Endodermal cell (in vitro differentiated cells): ENCODE measurements around the gene AEBP1. TPM values are rescaled to one million over a fixed set of nuclear protein-coding genes. Genes with fewer than 3 reads are reported as not detected.

ENCODE experiments used
- DNase-seq: peaks from one replicate; pipeline ENCODE4 v3.0.0-alpha.2; 2017
- H3K27ac ChIP-seq: 2 replicates; pipeline ENCODE4 v1.5.1; 2013; ENCODE audit warnings: mild to moderate bottlenecking, low read depth, low read length, moderate library complexity
- H3K27me3 ChIP-seq: 2 replicates; pipeline ENCODE4 v1.6.1; 2013; ENCODE audit warnings: mild to moderate bottlenecking, low read length, moderate library complexity; ENCODE audit not compliant: insufficient read depth, control insufficient read depth, poor library complexity, severe bottlenecking
- H3K36me3 ChIP-seq: 2 replicates; pipeline ENCODE4 v1.7.0; 2013; ENCODE audit warnings: mild to moderate bottlenecking, low read length, moderate library complexity; ENCODE audit not compliant: control insufficient read depth, insufficient read depth
- H3K4me1 ChIP-seq: one replicate; pipeline ENCODE4 v1.7.0; 2013; ENCODE audit warnings: low read length; ENCODE audit not compliant: control insufficient read depth, insufficient read depth
- H3K4me3 ChIP-seq: 2 replicates; pipeline ENCODE4 v1.5.1; 2013; ENCODE audit warnings: mild to moderate bottlenecking, low read length, moderate library complexity
- H3K9ac ChIP-seq: 2 replicates; pipeline ENCODE4 v1.6.1; 2013; ENCODE audit warnings: mild to moderate bottlenecking, low read length, moderate library complexity; ENCODE audit not compliant: poor library complexity, severe bottlenecking; ENCODE audit errors: extremely low read depth
- H3K9me3 ChIP-seq: 2 replicates; pipeline ENCODE4 v1.6.1; 2013; ENCODE audit warnings: mild to moderate bottlenecking, low read length, moderate library complexity; ENCODE audit not compliant: control insufficient read depth
- H3K27ac Mint-ChIP-seq: 2 replicates; pipeline ENCODE4 v1.8.0; 2020; ENCODE audit warnings: mixed read lengths
- H3K27me3 Mint-ChIP-seq: 2 replicates; pipeline ENCODE4 v1.8.0; 2021; ENCODE audit warnings: mild to moderate bottlenecking, mixed read lengths; ENCODE audit not compliant: insufficient read depth
- H3K36me3 Mint-ChIP-seq: 2 replicates; pipeline ENCODE4 v1.8.0; 2020; ENCODE audit warnings: low read depth, mixed read lengths
- H3K4me1 Mint-ChIP-seq: 2 replicates; pipeline ENCODE4 v1.8.0; 2020; ENCODE audit warnings: mixed read lengths
- H3K4me3 Mint-ChIP-seq: 2 replicates; pipeline ENCODE4 v1.8.0; 2020; ENCODE audit warnings: mild to moderate bottlenecking, moderate library complexity, mixed read lengths
- H3K9me3 Mint-ChIP-seq: 2 replicates; pipeline ENCODE4 v1.8.0; 2020; ENCODE audit warnings: mild to moderate bottlenecking, mixed read lengths
- CTCF ChIP-seq: fragments of 200-600 bp; sonication (generic); conservative IDR thresholded peaks from 2 replicates; pipeline ENCODE4 v1.5.0; 2021; ENCODE audit warnings: antibody characterized with exemption, mild to moderate bottlenecking
- WGBS, 2 experiments: methylation state at CpG; one replicate each; pipeline versions ENCODE4 v1.1.5 to v1.1.7; 2013; ENCODE audit warnings: missing lambda C conversion rate in 2 of 2, mixed read lengths in 1 of 2; ENCODE audit not compliant: insufficient coverage in 1 of 2, insufficient read length in 1 of 2; 5-methylcytosine and 5-hydroxymethylcytosine counted together
- total RNA-seq, 2 donors: library from RNA; stranded (reverse); fragmentation: NEBNext Ultra II Directional in 1 of 2; extraction: Animal tissue kit (Norgen Biotek cat#: 25700) in 1 of 2; gene quantifications; 2 replicates in 1 of 2; 3 replicates in 1 of 2; pipeline ENCODE4 v1.2.1, GENCODE V29; 2021

AEBP1 gene
- total RNA-seq, 2 donors from 2014 or later, result 55.2 to 65.8 TPM

GRCh38 chr7:44076101-44076895 lies 27.8 kb upstream of the AEBP1 start:
- Histone ChIP-seq H3K9me3 (no peaks in the 10 kb centered on the region), H3K27me3 (no peaks in the 10 kb centered on the region), H3K36me3 (peaks cover 33% of the 10 kb centered on the region), H3K27ac (no peak overlapping the region), H3K4me3 (no peak overlapping the region), H3K4me1 (no peaks in the 10 kb centered on the region), H3K9ac (no peak overlapping the region)
- Mint-ChIP-seq H3K9me3 (no peaks in the 10 kb centered on the region), H3K27ac (no peak overlapping the region), H3K4me1 (no peaks in the 10 kb centered on the region), H3K4me3 (no peak overlapping the region), H3K36me3 (peaks cover 42% of the 10 kb centered on the region), H3K27me3 (no peaks in the 10 kb centered on the region)
- no peak for DNase-seq
- WGBS, 2 experiments, result 96 to 100% methylated on average over 16 to 20 of the region's 20 CpGs
- TF ChIP-seq CTCF, result no peak

GRCh38 chr7:44077061-44077460 lies 27.1 kb upstream of the AEBP1 start:
- Mint-ChIP-seq H3K36me3 (peaks cover 41% of the 10 kb centered on the region), H3K9me3 (no peaks in the 10 kb centered on the region), H3K4me1 (no peaks in the 10 kb centered on the region), H3K27ac (no peak overlapping the region), H3K27me3 (no peaks in the 10 kb centered on the region), H3K4me3 (no peak overlapping the region)
- no peak overlapping the region for H3K4me3 ChIP-seq
- no peak for TF ChIP-seq CTCF
- no peaks in the 10 kb centered on the region for H3K27me3 ChIP-seq
- no peaks in the 10 kb centered on the region for H3K9me3 ChIP-seq
- no peak overlapping the region for H3K27ac ChIP-seq
- no peak for DNase-seq
- WGBS, 2 experiments, result 90 to 98% methylated on average over 2 to 9 of the region's 9 CpGs
- peaks cover 30% of the 10 kb centered on the region for H3K36me3 ChIP-seq
- no peak overlapping the region for H3K9ac ChIP-seq
- H3K4me1 ChIP-seq, result no peaks in the 10 kb centered on the region

GRCh38 chr7:44077681-44078091 lies 26.5 kb upstream of the AEBP1 start:
- Mint-ChIP-seq H3K4me1 (no peaks in the 10 kb centered on the region), H3K27me3 (no peaks in the 10 kb centered on the region), H3K36me3 (peaks cover 38% of the 10 kb centered on the region), H3K27ac (no peak overlapping the region), H3K4me3 (no peak overlapping the region), H3K9me3 (no peaks in the 10 kb centered on the region)
- no peak for DNase-seq
- no peaks in the 10 kb centered on the region for H3K4me1 ChIP-seq
- 93 to 94% methylated on average over 5 of the region's 5 CpGs for WGBS, 2 experiments
- no peak overlapping the region for H3K4me3 ChIP-seq
- H3K27me3 ChIP-seq, result no peaks in the 10 kb centered on the region
- H3K36me3 ChIP-seq, result peaks cover 28% of the 10 kb centered on the region
- no peak overlapping the region for H3K27ac ChIP-seq
- H3K9me3 ChIP-seq, result no peaks in the 10 kb centered on the region
- TF ChIP-seq CTCF, result no peak
- H3K9ac ChIP-seq, result no peak overlapping the region
